CD1c-positive myeloid dendritic cell (primary cell): ENCODE measurements around the gene LATS1.
"Not testable (repeated sequence)": the region's sequence is repeated elsewhere in the genome, so short reads cannot be mapped to it uniquely, and the experiment has no call there.

Experiments used
- DNase-seq: peaks from one replicate; pipeline ENCODE4 v3.0.0-alpha.2; 2016; ENCODE audit errors: extremely low spot score

The LATS1 gene

GRCh38 chr6:149728499-149729234 is 10.8 kb upstream of the LATS1 start:
- DNase-seq = no peak

- peak; percentile 42 for DNase-seq
Measured at GRCh38 chr6:149727793-149728498, 10.0 kb upstream of the LATS1 start.

- no peak for DNase-seq
Measured at GRCh38 chr6:149725785-149726184, 7.9 kb upstream of the LATS1 start.

- peak; percentile 61 for DNase-seq
Measured at GRCh38 chr6:149723771-149724417, 6.0 kb upstream of the LATS1 start.

GRCh38 chr6:149723262-149723661 is 5.4 kb upstream of the LATS1 start:
- DNase-seq = no peak

GRCh38 chr6:149719531-149719930 is 1.6 kb upstream of the LATS1 start:
- DNase-seq = no peak

GRCh38 chr6:149717255-149717587 is 680 bp downstream of the LATS1 start:
- DNase-seq = peak; percentile 15

- DNase-seq = peak; percentile 12
Measured at GRCh38 chr6:149716181-149716963, 1.5 kb downstream of the LATS1 start.

- no peak for DNase-seq
Measured at GRCh38 chr6:149714442-149714841, 3.5 kb downstream of the LATS1 start.

GRCh38 chr6:149711711-149712110 is 6.2 kb downstream of the LATS1 start:
- DNase-seq = no peak

- DNase-seq = no peak
Measured at GRCh38 chr6:149701714-149702113, 16.2 kb downstream of the LATS1 start.

GRCh38 chr6:149699150-149699549 is 18.8 kb downstream of the LATS1 start:
- no peak for DNase-seq

GRCh38 chr6:149698175-149698574 is 19.7 kb downstream of the LATS1 start:
- no peak for DNase-seq

GRCh38 chr6:149696901-149697300 is 21.0 kb downstream of the LATS1 start:
- DNase-seq = no peak

- no peak for DNase-seq
Measured at GRCh38 chr6:149694921-149695320, 23.0 kb downstream of the LATS1 start.

- no peak for DNase-seq
Measured at GRCh38 chr6:149691201-149691600, 26.7 kb downstream of the LATS1 start.

- DNase-seq = no peak
Measured at GRCh38 chr6:149686230-149686629, 31.7 kb downstream of the LATS1 start.

GRCh38 chr6:149683256-149683859 is 34.5 kb downstream of the LATS1 start:
- no peak for DNase-seq

GRCh38 chr6:149681845-149682244 is 36.1 kb downstream of the LATS1 start:
- not testable (repeated sequence) for DNase-seq

GRCh38 chr6:149681209-149681608 is 36.7 kb downstream of the LATS1 start:
- DNase-seq = no peak

- no peak for DNase-seq
Measured at GRCh38 chr6:149680503-149680902, 37.4 kb downstream of the LATS1 start.

GRCh38 chr6:149672265-149672664 is 45.6 kb downstream of the LATS1 start:
- not testable (repeated sequence) for DNase-seq
